Transverse colon (tissue), 4 donors: ENCODE results near the gene SPHK1. TPM values are rescaled to one million over a fixed set of nuclear protein-coding genes. Genes with fewer than 3 reads are reported as not detected.

Source experiments
- DNase-seq: peaks from one replicate; pipeline ENCODE4 v3.0.0-alpha.2; 2019
- H3K27ac ChIP-seq, 4 donors: fragments of 200-600 bp; sonication (generic); 2 replicates each; pipeline ENCODE4 v1.5.1; 2016 to 2018; ENCODE audit warnings: inconsistent platforms in 4 of 4
- H3K27me3 ChIP-seq: fragments of 200-600 bp; sonication (generic); 2 replicates; pipeline ENCODE4 v1.5.1; 2017; ENCODE audit warnings: inconsistent platforms
- H3K36me3 ChIP-seq, 4 donors: fragments of 200-600 bp; sonication (generic); 2 replicates each; pipeline ENCODE4 v1.5.1; 2017 to 2019; ENCODE audit warnings: inconsistent platforms in 4 of 4
- H3K4me1 ChIP-seq, 4 donors: fragments of 200-600 bp; sonication (generic); 2 replicates each; pipeline ENCODE4 v1.5.1; 2017 to 2020; ENCODE audit warnings: inconsistent platforms in 4 of 4
- H3K4me3 ChIP-seq, 4 donors: fragments of 200-600 bp; sonication (generic); 1 replicate in 1 of 4; 2 replicates in 3 of 4; pipeline versions ENCODE4 v1.5.1 to v1.6.1; 2017 to 2019; ENCODE audit warnings: inconsistent platforms in 4 of 4
- H3K9me3 ChIP-seq, 2 donors: fragments of 200-600 bp; sonication (generic); 2 replicates each; pipeline ENCODE4 v1.5.1; 2017 to 2019; ENCODE audit warnings: inconsistent platforms in 2 of 2
- EP300 ChIP-seq: sonication (generic); formaldehyde crosslinking; IDR thresholded peaks from one replicate; pipeline ENCODE4 v1.6.1; 2017; ENCODE audit warnings: antibody characterized with exemption, low read depth
- POLR2A ChIP-seq: fragments of 450-650 bp; IDR thresholded peaks from one replicate; pipeline ENCODE4 v1.6.1; 2016; ENCODE audit warnings: antibody characterized with exemption, mild to moderate bottlenecking, moderate library complexity
- POLR2AphosphoS5 ChIP-seq, 3 donors: sonication (generic); formaldehyde crosslinking; IDR thresholded peaks; one replicate each; pipeline ENCODE4 v1.6.1; 2016; ENCODE audit warnings: antibody characterized with exemption in 3 of 3
- WGBS, 2 donors: methylation state at CpG; one replicate each; pipeline ENCODE4 v1.1.5; 2018; ENCODE audit warnings: low coverage in 1 of 2; 5-methylcytosine and 5-hydroxymethylcytosine counted together
- in situ Hi-C, 4 donors: fragments of 200-750 bp; cut with MboI; loops; one replicate each; pipeline versions ENCODE4 v1.15.0 to v1.15.1; 2017; ENCODE audit warnings: low sequenced_read_pairs in 3 of 4, low pct_ligation_motif_present in 1 of 4, low pct_unique_long_range_greater_than_20kb in 1 of 4
- intact Hi-C: fragments of 100-400 bp; cut with DNase I; formaldehyde crosslinking; loops from one replicate; pipeline ENCODE4 v1.15.1; 2023; ENCODE audit warnings: low total_unique reads
- total RNA-seq, 4 donors: library from RNA; depleted of rRNA; stranded (reverse); fragments of >200 nt; gene quantifications; one replicate each; pipeline ENCODE4 v1.1.0, GENCODE V29; 2016
- TF ChIP-seq, protein P1 (sequence below), 5 experiments: fragments of 200-600 bp in 3 of 5; fragments of 450-650 bp in 2 of 5; sonication (generic) in 3 of 5; IDR thresholded peaks; 1 replicate in 2 of 5; 2 replicates in 3 of 5; pipeline ENCODE4 v1.5.1; 2016 to 2017; ENCODE audit warnings: antibody characterized with exemption in 5 of 5, inconsistent platforms in 3 of 5, mild to moderate bottlenecking in 2 of 5, moderate library complexity in 1 of 5

The SPHK1 gene
- total RNA-seq, 4 donors from 2014 or later: 4.2 to 16.1 (median 6.8) TPM; not detected in 1

DNA sequence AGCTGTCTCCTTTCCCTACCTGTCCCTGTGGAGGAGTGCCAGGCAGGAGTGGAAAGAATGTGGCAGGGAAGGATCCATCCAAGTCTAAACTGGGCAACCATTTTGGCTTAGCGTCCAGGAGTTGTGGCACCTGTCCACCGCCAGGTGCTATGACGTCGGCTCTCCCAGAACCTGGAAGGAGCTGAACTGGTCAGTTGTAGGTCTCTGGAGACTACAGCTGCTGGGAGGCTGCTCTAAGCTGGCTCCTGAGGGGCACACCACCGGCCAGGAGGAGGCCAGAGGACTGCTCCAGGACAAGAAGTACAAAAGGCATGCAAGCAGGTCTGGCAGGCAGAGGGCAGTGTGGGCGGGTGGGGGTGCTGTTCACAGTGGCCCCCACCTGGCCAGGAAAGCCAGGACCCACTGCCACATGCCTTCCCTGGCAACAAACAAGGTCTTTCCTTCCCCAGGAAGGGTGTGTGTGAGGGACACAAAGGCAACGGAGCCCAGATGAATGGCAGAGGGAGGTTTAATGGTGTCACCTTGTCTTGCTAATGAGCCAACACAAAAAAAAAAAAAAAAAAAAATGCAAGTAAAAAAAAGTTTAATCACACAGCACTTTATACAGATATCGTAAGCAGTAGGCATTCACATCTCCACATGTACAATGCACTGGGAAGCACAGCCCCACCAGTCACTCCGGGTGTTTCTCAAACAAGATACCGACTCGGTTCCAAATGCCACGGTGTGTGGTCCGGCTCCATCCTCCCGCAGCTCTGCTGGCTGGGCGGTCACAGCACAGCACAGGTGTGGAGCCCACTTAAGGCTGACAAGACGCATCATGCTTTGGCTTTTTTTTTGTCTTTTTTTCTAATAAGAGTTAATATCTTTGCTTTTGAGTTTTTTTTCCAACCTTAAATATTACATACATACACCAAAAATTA, 4.8 kb downstream of the SPHK1 start:
- Histone ChIP-seq H3K4me3 (no peak overlapping the region), H3K36me3 (peaks cover 0 to 9% (median 0%) of the 10 kb centered on the region in 4 donors), H3K27me3 (peaks cover 9% of the 10 kb centered on the region), H3K9me3 (no peaks in the 10 kb centered on the region), H3K4me1 (peaks cover 8 to 22% (median 19%) of the 10 kb centered on the region in 4 donors), H3K27ac (no peak overlapping the region)
- in situ Hi-C loops: no loop called here
- no peak for TF ChIP-seq EP300
- no peak for TF ChIP-seq POLR2A
- TF ChIP-seq, protein P1, sequence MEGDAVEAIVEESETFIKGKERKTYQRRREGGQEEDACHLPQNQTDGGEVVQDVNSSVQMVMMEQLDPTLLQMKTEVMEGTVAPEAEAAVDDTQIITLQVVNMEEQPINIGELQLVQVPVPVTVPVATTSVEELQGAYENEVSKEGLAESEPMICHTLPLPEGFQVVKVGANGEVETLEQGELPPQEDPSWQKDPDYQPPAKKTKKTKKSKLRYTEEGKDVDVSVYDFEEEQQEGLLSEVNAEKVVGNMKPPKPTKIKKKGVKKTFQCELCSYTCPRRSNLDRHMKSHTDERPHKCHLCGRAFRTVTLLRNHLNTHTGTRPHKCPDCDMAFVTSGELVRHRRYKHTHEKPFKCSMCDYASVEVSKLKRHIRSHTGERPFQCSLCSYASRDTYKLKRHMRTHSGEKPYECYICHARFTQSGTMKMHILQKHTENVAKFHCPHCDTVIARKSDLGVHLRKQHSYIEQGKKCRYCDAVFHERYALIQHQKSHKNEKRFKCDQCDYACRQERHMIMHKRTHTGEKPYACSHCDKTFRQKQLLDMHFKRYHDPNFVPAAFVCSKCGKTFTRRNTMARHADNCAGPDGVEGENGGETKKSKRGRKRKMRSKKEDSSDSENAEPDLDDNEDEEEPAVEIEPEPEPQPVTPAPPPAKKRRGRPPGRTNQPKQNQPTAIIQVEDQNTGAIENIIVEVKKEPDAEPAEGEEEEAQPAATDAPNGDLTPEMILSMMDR (IDR thresholded peaks at IDR 0.05): no peak
- TF ChIP-seq POLR2AphosphoS5 (IDR thresholded peaks at IDR 0.05): no peak
- intact Hi-C loops: no loop called here
- 89 to 96% methylated on average over 7 to 16 of the region's 16 CpGs for WGBS, 2 donors
- DNase-seq: no peak

GRCh38 chr17:76390003-76390421, 5.6 kb downstream of the SPHK1 start:
- Histone ChIP-seq H3K27ac (no peak overlapping the region), H3K36me3 (peaks cover 0 to 11% (median 0%) of the 10 kb centered on the region in 4 donors), H3K4me3 (no peak overlapping the region), H3K4me1 (peaks cover 7 to 16% (median 14%) of the 10 kb centered on the region in 4 donors), H3K27me3 (peaks cover 6% of the 10 kb centered on the region), H3K9me3 (no peaks in the 10 kb centered on the region)
- no peak for TF ChIP-seq POLR2A
- TF ChIP-seq, protein P1 (IDR thresholded peaks at IDR 0.05): no peak
- no peak for TF ChIP-seq POLR2AphosphoS5 (IDR thresholded peaks at IDR 0.05)
- no peak for TF ChIP-seq EP300
- no peak for DNase-seq
- in situ Hi-C loops: loop anchor here in 1 of 4 donors (10.0 kb wide), 1 partner anchor 85 kb away; the partner anchor contains the start of gene QRICH2
- WGBS, 2 donors: 90 to 93% methylated on average over 2 to 10 of the region's 11 CpGs
- intact Hi-C loops: no loop called here

GRCh38 chr17:76391200-76391715, 6.8 kb downstream of the SPHK1 start:
- 96% methylated on average over 18 of the region's 21 CpGs; no CpG with 5 or more reads in 1 of the 2 donors for WGBS, 2 donors
- TF ChIP-seq, protein P1 (IDR thresholded peaks at IDR 0.05): no peak
- TF ChIP-seq POLR2A: no peak
- TF ChIP-seq EP300: no peak
- no peak for TF ChIP-seq POLR2AphosphoS5 (IDR thresholded peaks at IDR 0.05)
- Histone ChIP-seq H3K27ac (no peak overlapping the region), H3K27me3 (no peaks in the 10 kb centered on the region), H3K36me3 (peaks cover 0 to 20% (median 6%) of the 10 kb centered on the region in 4 donors), H3K4me1 (peaks cover 0 to 3% (median 1%) of the 10 kb centered on the region in 4 donors), H3K4me3 (no peak overlapping the region), H3K9me3 (no peaks in the 10 kb centered on the region)
- intact Hi-C loops (no loop called here), in situ Hi-C loops (loop anchor here in 1 of 4 donors (10.0 kb wide), 1 partner anchor 86 kb away; the partner anchor contains the start of gene QRICH2)
- DNase-seq: no peak

- Histone ChIP-seq H3K4me3 (no peak overlapping the region), H3K27me3 (no peaks in the 10 kb centered on the region), H3K27ac (no peak overlapping the region), H3K4me1 (no peaks in the 10 kb centered on the region), H3K36me3 (peaks cover 0 to 22% (median 8%) of the 10 kb centered on the region in 4 donors), H3K9me3 (no peaks in the 10 kb centered on the region)
- DNase-seq: no peak
- in situ Hi-C loops (loop anchor here in 1 of 4 donors (10.0 kb wide), 1 partner anchor 89 kb away; the partner anchor contains the start of gene QRICH2), intact Hi-C loops (no loop called here)
- TF ChIP-seq, protein P1 (IDR thresholded peaks at IDR 0.05): no peak
- WGBS, 2 donors: 85 to 100% methylated on average over 2 to 10 of the region's 10 CpGs
These were observed 9.8 kb downstream of the SPHK1 start for GRCh38 chr17:76394166-76394565.
